ENCODE measurements around the gene VIPR2.

DNA sequence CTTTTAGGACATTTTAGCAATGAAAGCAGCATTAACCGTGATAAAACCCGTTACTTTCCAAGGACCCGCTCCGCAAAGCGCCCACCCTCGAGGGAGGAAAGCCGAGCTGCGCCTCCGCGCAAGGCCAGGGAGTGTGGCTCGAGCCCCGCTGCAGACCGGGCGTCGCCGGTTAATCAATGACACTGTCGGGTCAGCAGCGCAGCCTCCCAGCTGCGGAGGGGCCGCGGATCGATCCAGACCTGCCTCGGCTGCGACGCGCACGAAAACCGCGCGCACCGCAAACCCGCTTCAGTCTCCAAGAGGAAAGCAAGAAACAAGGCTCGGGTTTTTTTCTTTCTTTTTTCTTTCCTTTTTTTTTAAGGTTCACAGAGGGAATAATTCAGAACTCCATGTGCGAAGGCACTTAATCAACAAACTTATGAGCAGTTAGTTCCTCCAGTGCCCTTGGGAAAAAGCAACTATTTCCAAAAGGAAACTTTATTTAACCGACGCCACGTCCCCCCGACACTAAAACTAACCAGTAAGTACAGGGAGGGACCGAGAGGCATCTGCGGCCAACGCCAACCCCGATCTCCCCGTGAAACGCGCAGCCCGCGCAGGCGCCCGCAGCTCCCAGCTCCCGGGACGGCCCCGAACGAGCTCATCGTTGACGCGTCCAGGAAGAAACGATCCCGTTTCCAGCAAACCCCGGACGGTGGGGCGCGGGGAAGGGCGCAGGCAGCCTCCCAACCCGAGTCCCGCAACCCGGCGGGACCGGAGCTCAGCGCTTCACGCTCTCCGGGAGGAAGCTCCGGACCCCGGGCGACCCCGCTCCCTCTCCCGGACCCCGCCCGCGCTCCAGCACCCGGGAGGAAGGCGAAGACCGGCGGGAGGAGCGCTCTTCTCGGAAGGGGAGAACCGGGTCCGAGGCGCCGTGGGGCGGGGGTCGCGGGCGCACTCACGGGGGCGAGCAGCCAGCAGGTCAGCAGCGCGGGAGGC is 598 bp downstream of the VIPR2 start:
- TF ChIP-seq, protein P1, sequence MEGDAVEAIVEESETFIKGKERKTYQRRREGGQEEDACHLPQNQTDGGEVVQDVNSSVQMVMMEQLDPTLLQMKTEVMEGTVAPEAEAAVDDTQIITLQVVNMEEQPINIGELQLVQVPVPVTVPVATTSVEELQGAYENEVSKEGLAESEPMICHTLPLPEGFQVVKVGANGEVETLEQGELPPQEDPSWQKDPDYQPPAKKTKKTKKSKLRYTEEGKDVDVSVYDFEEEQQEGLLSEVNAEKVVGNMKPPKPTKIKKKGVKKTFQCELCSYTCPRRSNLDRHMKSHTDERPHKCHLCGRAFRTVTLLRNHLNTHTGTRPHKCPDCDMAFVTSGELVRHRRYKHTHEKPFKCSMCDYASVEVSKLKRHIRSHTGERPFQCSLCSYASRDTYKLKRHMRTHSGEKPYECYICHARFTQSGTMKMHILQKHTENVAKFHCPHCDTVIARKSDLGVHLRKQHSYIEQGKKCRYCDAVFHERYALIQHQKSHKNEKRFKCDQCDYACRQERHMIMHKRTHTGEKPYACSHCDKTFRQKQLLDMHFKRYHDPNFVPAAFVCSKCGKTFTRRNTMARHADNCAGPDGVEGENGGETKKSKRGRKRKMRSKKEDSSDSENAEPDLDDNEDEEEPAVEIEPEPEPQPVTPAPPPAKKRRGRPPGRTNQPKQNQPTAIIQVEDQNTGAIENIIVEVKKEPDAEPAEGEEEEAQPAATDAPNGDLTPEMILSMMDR (conservative IDR thresholded peaks at IDR 0.05), result no peak
- no peak for TF ChIP-seq ZFX (IDR thresholded peaks at IDR 0.05)
